Measurements from ENCODE around the gene ATG16L1.
"Not testable (repeated sequence)": the region's sequence is repeated elsewhere in the genome, so short reads cannot be mapped to it uniquely, and the experiment has no call there.

Gene ATG16L1

GRCh38 chr2:233331536-233331935 lies 80.1 kb downstream of the ATG16L1 start:
- Histone ChIP-seq H2BK120ac (ENCODE audit: low read depth, low read length) (no peak overlapping the region), H3K9me3 (ENCODE audit: control insufficient read depth, low read length) (no peaks in the 10 kb centered on the region), H3K14ac (ENCODE audit: low read length in 2 of 2) (no peak overlapping the region), H3K27ac (ENCODE audit: low read length, poor library complexity, severe bottlenecking) (no peak overlapping the region), H3K18ac (ENCODE audit: low read depth in 1 of 2, low read length in 2 of 2) (no peak overlapping the region), H2BK15ac (ENCODE audit: low read depth, poor library complexity, severe bottlenecking) (no peak overlapping the region), H2BK5ac (ENCODE audit: low read depth, low read length, poor library complexity, severe bottlenecking) (no peak overlapping the region), H4K8ac (ENCODE audit: low read length) (no peak overlapping the region), H3K4me1 (ENCODE audit: control insufficient read depth, insufficient read depth, low read depth, low read length) (peaks cover 5% of the 10 kb centered on the region), H2AK5ac (ENCODE audit: low read length, severe bottlenecking) (no peak overlapping the region), H3K79me1 (replicated peaks; ENCODE audit: low read length, poor library complexity, severe bottlenecking) (no peaks in the 10 kb centered on the region), H3K4ac (ENCODE audit: low read depth in 1 of 2, low read length in 2 of 2) (no peak overlapping the region), H4K91ac (ENCODE audit: low read length) (no peak overlapping the region), H3K36me3 (ENCODE audit: control insufficient read depth in 1 of 2, insufficient read depth in 2 of 2, low read depth in 1 of 2, low read length in 2 of 2) (no peaks in the 10 kb centered on the region), H2AFZ (ENCODE audit: low read depth, low read length) (no peak overlapping the region), H3K4me3 (ENCODE audit: insufficient read depth in 1 of 2, low read depth in 1 of 2, low read length in 2 of 2) (no peak overlapping the region), H3K9ac (ENCODE audit: low read length) (no peak overlapping the region), H3K27me3 (ENCODE audit: control insufficient read depth in 1 of 2, insufficient read depth in 1 of 2, low read length in 2 of 2) (peaks cover 13 to 45% of the 10 kb centered on the region in 2 experiments), H3K4me2 (ENCODE audit: low read length, poor library complexity, severe bottlenecking) (no peak overlapping the region), H3K23ac (ENCODE audit: low read length in 2 of 2) (no peak overlapping the region), H2BK12ac (ENCODE audit: low read length in 2 of 2) (no peak overlapping the region)
- 96% methylated on average over 14 of the region's 15 CpGs for WGBS
- no peak for DNase-seq

GRCh38 chr2:233332125-233332524 lies 80.7 kb downstream of the ATG16L1 start:
- no peak overlapping the region for H3K18ac ChIP-seq (ENCODE audit: low read depth in 1 of 2, low read length in 2 of 2)
- no peak overlapping the region for H2BK120ac ChIP-seq (ENCODE audit: low read depth, low read length)
- peaks cover 5% of the 10 kb centered on the region for H3K4me1 ChIP-seq (ENCODE audit: control insufficient read depth, insufficient read depth, low read depth, low read length)
- H3K4me3 ChIP-seq (ENCODE audit: insufficient read depth in 1 of 2, low read depth in 1 of 2, low read length in 2 of 2) = no peak overlapping the region
- H3K14ac ChIP-seq (ENCODE audit: low read length in 2 of 2) = no peak overlapping the region
- H2BK5ac ChIP-seq (ENCODE audit: low read depth, low read length, poor library complexity, severe bottlenecking) = no peak overlapping the region
- H3K27ac ChIP-seq (ENCODE audit: low read length, poor library complexity, severe bottlenecking) = no peak overlapping the region
- no peak overlapping the region for H4K8ac ChIP-seq (ENCODE audit: low read length)
- no peak for DNase-seq
- H3K4me2 ChIP-seq (ENCODE audit: low read length, poor library complexity, severe bottlenecking) = no peak overlapping the region
- no peak overlapping the region for H3K9ac ChIP-seq (ENCODE audit: low read length)
- no peak overlapping the region for H2BK15ac ChIP-seq (ENCODE audit: low read depth, poor library complexity, severe bottlenecking)
- no peaks in the 10 kb centered on the region for H3K79me1 ChIP-seq (replicated peaks; ENCODE audit: low read length, poor library complexity, severe bottlenecking)
- H2BK12ac ChIP-seq (ENCODE audit: low read length in 2 of 2) = no peak overlapping the region
- no peak overlapping the region for H4K91ac ChIP-seq (ENCODE audit: low read length)
- H3K27me3 ChIP-seq (ENCODE audit: control insufficient read depth in 1 of 2, insufficient read depth in 1 of 2, low read length in 2 of 2) = peaks cover 14 to 51% of the 10 kb centered on the region in 2 experiments
- no peak overlapping the region for H3K23ac ChIP-seq (ENCODE audit: low read length in 2 of 2)
- H3K36me3 ChIP-seq (ENCODE audit: control insufficient read depth in 1 of 2, insufficient read depth in 2 of 2, low read depth in 1 of 2, low read length in 2 of 2) = no peaks in the 10 kb centered on the region
- no peak overlapping the region for H3K4ac ChIP-seq (ENCODE audit: low read depth in 1 of 2, low read length in 2 of 2)
- H3K9me3 ChIP-seq (ENCODE audit: control insufficient read depth, low read length) = no peaks in the 10 kb centered on the region
- H2AFZ ChIP-seq (ENCODE audit: low read depth, low read length) = no peak overlapping the region
- WGBS = 95% methylated on average over 4 of the region's 4 CpGs
- H2AK5ac ChIP-seq (ENCODE audit: low read length, severe bottlenecking) = no peak overlapping the region

GRCh38 chr2:233334915-233335314 lies 83.4 kb downstream of the ATG16L1 start:
- Histone ChIP-seq H2BK120ac (ENCODE audit: low read depth, low read length) (no peak overlapping the region), H4K91ac (ENCODE audit: low read length) (no peak overlapping the region), H3K9ac (ENCODE audit: low read length) (no peak overlapping the region), H3K23ac (ENCODE audit: low read length in 2 of 2) (no peak overlapping the region), H3K18ac (ENCODE audit: low read depth in 1 of 2, low read length in 2 of 2) (no peak overlapping the region), H3K27me3 (ENCODE audit: control insufficient read depth in 1 of 2, insufficient read depth in 1 of 2, low read length in 2 of 2) (peaks cover 26 to 72% of the 10 kb centered on the region in 2 experiments), H3K4ac (ENCODE audit: low read depth in 1 of 2, low read length in 2 of 2) (no peak overlapping the region), H2AK5ac (ENCODE audit: low read length, severe bottlenecking) (no peak overlapping the region), H2BK5ac (ENCODE audit: low read depth, low read length, poor library complexity, severe bottlenecking) (no peak overlapping the region), H3K4me2 (ENCODE audit: low read length, poor library complexity, severe bottlenecking) (no peak overlapping the region), H3K79me1 (replicated peaks; ENCODE audit: low read length, poor library complexity, severe bottlenecking) (no peaks in the 10 kb centered on the region), H3K4me1 (ENCODE audit: control insufficient read depth, insufficient read depth, low read depth, low read length) (peaks cover under 1% of the 10 kb centered on the region), H3K9me3 (ENCODE audit: control insufficient read depth, low read length) (no peaks in the 10 kb centered on the region), H2BK12ac (ENCODE audit: low read length in 2 of 2) (no peak overlapping the region), H4K8ac (ENCODE audit: low read length) (no peak overlapping the region), H3K14ac (ENCODE audit: low read length in 2 of 2) (no peak overlapping the region), H3K36me3 (ENCODE audit: control insufficient read depth in 1 of 2, insufficient read depth in 2 of 2, low read depth in 1 of 2, low read length in 2 of 2) (no peaks in the 10 kb centered on the region), H3K27ac (ENCODE audit: low read length, poor library complexity, severe bottlenecking) (no peak overlapping the region), H2BK15ac (ENCODE audit: low read depth, poor library complexity, severe bottlenecking) (no peak overlapping the region), H3K4me3 (ENCODE audit: insufficient read depth in 1 of 2, low read depth in 1 of 2, low read length in 2 of 2) (no peak overlapping the region), H2AFZ (ENCODE audit: low read depth, low read length) (no peak overlapping the region)
- WGBS = 91% methylated on average over 11 of the region's 11 CpGs
- no peak for DNase-seq

GRCh38 chr2:233336091-233336490 lies 84.6 kb downstream of the ATG16L1 start:
- H3K27ac ChIP-seq (ENCODE audit: low read length, poor library complexity, severe bottlenecking); H2AFZ ChIP-seq (ENCODE audit: low read depth, low read length); H3K4me2 ChIP-seq (ENCODE audit: low read length, poor library complexity, severe bottlenecking); H4K8ac ChIP-seq (ENCODE audit: low read length); H2BK5ac ChIP-seq (ENCODE audit: low read depth, low read length, poor library complexity, severe bottlenecking); H2BK12ac ChIP-seq (ENCODE audit: low read length in 2 of 2); H3K4me3 ChIP-seq (ENCODE audit: insufficient read depth in 1 of 2, low read depth in 1 of 2, low read length in 2 of 2); H2AK5ac ChIP-seq (ENCODE audit: low read length, severe bottlenecking); H2BK15ac ChIP-seq (ENCODE audit: low read depth, poor library complexity, severe bottlenecking); H2BK120ac ChIP-seq (ENCODE audit: low read depth, low read length); H3K23ac ChIP-seq (ENCODE audit: low read length in 2 of 2); H3K36me3 ChIP-seq (ENCODE audit: control insufficient read depth in 1 of 2, insufficient read depth in 2 of 2, low read depth in 1 of 2, low read length in 2 of 2); H3K79me1 ChIP-seq (replicated peaks; ENCODE audit: low read length, poor library complexity, severe bottlenecking); H3K4ac ChIP-seq (ENCODE audit: low read depth in 1 of 2, low read length in 2 of 2); H3K14ac ChIP-seq (ENCODE audit: low read length in 2 of 2); H3K9me3 ChIP-seq (ENCODE audit: control insufficient read depth, low read length); H3K4me1 ChIP-seq (ENCODE audit: control insufficient read depth, insufficient read depth, low read depth, low read length); H3K9ac ChIP-seq (ENCODE audit: low read length); DNase-seq; H3K18ac ChIP-seq (ENCODE audit: low read depth in 1 of 2, low read length in 2 of 2); H4K91ac ChIP-seq (ENCODE audit: low read length): not testable (repeated sequence)
- WGBS = over 99% methylated on average over 8 of the region's 13 CpGs
- H3K27me3 ChIP-seq (ENCODE audit: control insufficient read depth in 1 of 2, insufficient read depth in 1 of 2, low read length in 2 of 2) = peaks cover 26 to 75% of the 10 kb centered on the region in 2 experiments
